RWPE2 (cell line): ENCODE measurements around the gene FGFBP2.
A peak's percentile ranks its signal among the peaks of the same experiment; 100 is the strongest.

Experiments
- ATAC-seq: fragments of 200-7000 bp; cut with Tn5 transposase; 3 replicates; pipeline ENCODE4 v1.9.1; 2021; ENCODE audit warnings: low read depth
- DNase-seq: peaks from one replicate; pipeline ENCODE4 v3.0.0-alpha.2; 2020; ENCODE audit warnings: low spot score
- H3K27ac ChIP-seq: fragments of 450-650 bp; 2 replicates; pipeline ENCODE4 v1.5.1; 2017; ENCODE audit warnings: mild to moderate bottlenecking; ENCODE audit not compliant: poor library complexity, severe bottlenecking
- H3K27me3 ChIP-seq: fragments of 250-450 bp; sonication (Bioruptor Pico); 2 replicates; pipeline ENCODE4 v1.5.1; 2021; ENCODE audit warnings: mild to moderate bottlenecking, moderate library complexity; ENCODE audit not compliant: insufficient read depth, poor library complexity, severe bottlenecking
- H3K36me3 ChIP-seq: fragments of 250-450 bp; sonication (Bioruptor Pico); 2 replicates; pipeline ENCODE4 v1.5.1; 2020; ENCODE audit warnings: low read depth, mild to moderate bottlenecking, moderate library complexity
- H3K4me1 ChIP-seq: fragments of 250-450 bp; sonication (Bioruptor Pico); 2 replicates; pipeline ENCODE4 v1.5.1; 2021; ENCODE audit warnings: mild to moderate bottlenecking, moderate library complexity; ENCODE audit not compliant: insufficient read depth, poor library complexity, severe bottlenecking
- H3K4me3 ChIP-seq: fragments of 250-450 bp; sonication (Bioruptor Pico); 2 replicates; pipeline ENCODE4 v1.5.1; 2021; ENCODE audit warnings: mild to moderate bottlenecking, moderate library complexity; ENCODE audit not compliant: severe bottlenecking
- H3K9me3 ChIP-seq: fragments of 250-450 bp; sonication (Bioruptor Pico); 2 replicates; pipeline ENCODE4 v1.5.1; 2021; ENCODE audit warnings: mild to moderate bottlenecking, moderate library complexity; ENCODE audit not compliant: severe bottlenecking
- TF ChIP-seq, protein P1 (sequence below): fragments of 450-650 bp; IDR thresholded peaks from one replicate; pipeline ENCODE4 v1.5.1; 2017; ENCODE audit warnings: mild to moderate bottlenecking, moderate library complexity; ENCODE audit not compliant: poor library complexity, severe bottlenecking

The FGFBP2 gene, protein sequence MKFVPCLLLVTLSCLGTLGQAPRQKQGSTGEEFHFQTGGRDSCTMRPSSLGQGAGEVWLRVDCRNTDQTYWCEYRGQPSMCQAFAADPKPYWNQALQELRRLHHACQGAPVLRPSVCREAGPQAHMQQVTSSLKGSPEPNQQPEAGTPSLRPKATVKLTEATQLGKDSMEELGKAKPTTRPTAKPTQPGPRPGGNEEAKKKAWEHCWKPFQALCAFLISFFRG

DNA sequence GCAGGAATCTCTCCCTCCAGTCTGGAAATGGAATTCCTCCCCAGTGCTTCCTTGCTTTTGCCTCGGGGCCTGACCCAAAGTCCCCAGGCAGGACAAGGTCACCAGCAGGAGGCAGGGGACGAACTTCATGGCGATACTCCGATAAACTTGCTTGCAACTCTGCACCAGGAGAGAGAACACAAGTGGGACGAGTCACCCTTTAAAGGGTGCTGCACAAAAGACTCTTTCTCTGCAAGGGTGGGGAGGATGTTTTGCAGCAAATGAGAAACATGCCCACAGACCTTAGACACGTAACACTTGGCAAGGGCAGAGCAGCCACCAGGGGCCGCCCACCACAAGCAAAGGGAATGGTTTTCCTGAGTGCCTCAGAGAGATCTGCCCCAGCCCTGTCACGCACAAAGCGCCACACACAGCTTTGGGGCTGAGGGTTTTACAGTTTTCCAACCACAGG, at the start of gene FGFBP2:
Gene FGFBP2, minus strand, starts transcription at position 175 of the 451 bp plus-strand sequence. Its CDS starts 46 bp downstream, at position 129.
- H3K9me3 ChIP-seq, result no peaks in the 10 kb centered on the region
- H3K36me3 ChIP-seq, result no peaks in the 10 kb centered on the region
- DNase-seq (no peak), ATAC-seq (peak; percentile 85)
- TF ChIP-seq, protein P1, sequence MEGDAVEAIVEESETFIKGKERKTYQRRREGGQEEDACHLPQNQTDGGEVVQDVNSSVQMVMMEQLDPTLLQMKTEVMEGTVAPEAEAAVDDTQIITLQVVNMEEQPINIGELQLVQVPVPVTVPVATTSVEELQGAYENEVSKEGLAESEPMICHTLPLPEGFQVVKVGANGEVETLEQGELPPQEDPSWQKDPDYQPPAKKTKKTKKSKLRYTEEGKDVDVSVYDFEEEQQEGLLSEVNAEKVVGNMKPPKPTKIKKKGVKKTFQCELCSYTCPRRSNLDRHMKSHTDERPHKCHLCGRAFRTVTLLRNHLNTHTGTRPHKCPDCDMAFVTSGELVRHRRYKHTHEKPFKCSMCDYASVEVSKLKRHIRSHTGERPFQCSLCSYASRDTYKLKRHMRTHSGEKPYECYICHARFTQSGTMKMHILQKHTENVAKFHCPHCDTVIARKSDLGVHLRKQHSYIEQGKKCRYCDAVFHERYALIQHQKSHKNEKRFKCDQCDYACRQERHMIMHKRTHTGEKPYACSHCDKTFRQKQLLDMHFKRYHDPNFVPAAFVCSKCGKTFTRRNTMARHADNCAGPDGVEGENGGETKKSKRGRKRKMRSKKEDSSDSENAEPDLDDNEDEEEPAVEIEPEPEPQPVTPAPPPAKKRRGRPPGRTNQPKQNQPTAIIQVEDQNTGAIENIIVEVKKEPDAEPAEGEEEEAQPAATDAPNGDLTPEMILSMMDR, result peak; percentile 64
- H3K27ac ChIP-seq, result no peak within 1 kb of the TSS
- no peaks in the 10 kb centered on the region for H3K27me3 ChIP-seq
- H3K4me1 ChIP-seq, result no peaks in the 10 kb centered on the region
- H3K4me3 ChIP-seq, result no peak within 1 kb of the TSS

GRCh38 chr4:16011173-16011572, 48.2 kb upstream of the FGFBP2 start:
- DNase-seq, result no peak
- H3K4me3 ChIP-seq, result no peak overlapping the region
- no peak overlapping the region for H3K27ac ChIP-seq
- TF ChIP-seq, protein P1, result no peak
- H3K36me3 ChIP-seq, result no peaks in the 10 kb centered on the region
- H3K27me3 ChIP-seq, result no peaks in the 10 kb centered on the region
- no peak for ATAC-seq
- no peaks in the 10 kb centered on the region for H3K9me3 ChIP-seq
- H3K4me1 ChIP-seq, result no peaks in the 10 kb centered on the region

GRCh38 chr4:16009153-16009552, 46.2 kb upstream of the FGFBP2 start:
- H3K27ac ChIP-seq, result no peak overlapping the region

DNA sequence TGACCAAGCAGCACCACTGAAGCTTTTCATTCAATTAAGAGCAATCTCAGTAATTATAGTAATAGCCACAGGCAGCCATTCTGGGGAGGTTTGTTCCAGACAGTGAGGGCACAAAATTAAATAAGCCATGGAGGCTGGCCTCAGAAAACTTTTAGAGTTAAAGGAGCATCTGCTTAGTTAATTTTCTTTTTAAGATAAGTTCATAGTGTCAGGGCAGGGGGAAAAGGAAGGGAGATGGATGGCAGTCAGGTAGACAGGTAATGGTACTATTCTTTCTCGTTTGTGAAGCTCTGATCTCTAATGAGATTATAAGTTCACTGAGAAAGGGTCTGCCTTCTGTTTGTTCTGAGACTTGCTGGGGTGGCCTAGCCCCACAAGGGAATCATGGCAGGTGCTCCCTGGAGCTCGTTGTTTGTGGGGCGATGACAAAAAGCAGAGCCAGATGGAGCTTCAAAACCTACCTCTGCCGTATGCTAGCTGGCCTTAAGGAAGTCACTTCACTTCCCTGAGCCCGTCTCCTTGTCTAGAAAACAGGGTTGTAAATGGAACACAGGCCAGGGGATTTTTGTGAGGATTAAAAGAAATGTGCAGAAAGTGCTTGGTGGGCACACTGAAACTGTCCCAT, 44.6 kb upstream of the FGFBP2 start:
- H3K9me3 ChIP-seq, result no peaks in the 10 kb centered on the region
- H3K4me3 ChIP-seq, result no peak overlapping the region
- DNase-seq (no peak), ATAC-seq (no peak)
- H3K4me1 ChIP-seq, result no peaks in the 10 kb centered on the region
- H3K36me3 ChIP-seq, result no peaks in the 10 kb centered on the region
- no peaks in the 10 kb centered on the region for H3K27me3 ChIP-seq
- no peak overlapping the region for H3K27ac ChIP-seq
- TF ChIP-seq, protein P1, result no peak

More at GRCh38 chr4:16009153-16009552, 46.2 kb upstream of the FGFBP2 start:
- no peaks in the 10 kb centered on the region for H3K4me1 ChIP-seq
- H3K36me3 ChIP-seq, result no peaks in the 10 kb centered on the region
- TF ChIP-seq, protein P1, result no peak
- DNase-seq, result no peak
- H3K27me3 ChIP-seq, result no peaks in the 10 kb centered on the region
- H3K4me3 ChIP-seq, result no peak overlapping the region
- ATAC-seq, result no peak
- H3K9me3 ChIP-seq, result no peaks in the 10 kb centered on the region
